H1 (cell line): ENCODE results near the gene AGBL4. TPM values are rescaled to one million over a fixed set of nuclear protein-coding genes. Genes with fewer than 3 reads are reported as not detected.

Source experiments
- CTCF ChIA-PET: fragments of 300-600 bp; sonication (Branson Sonifier 250); formaldehyde crosslinking; loops from one replicate; lab custom pipeline; 2021; ENCODE audit not compliant: partially characterized antibody; lab: Charles Lee
- POLR2A ChIA-PET: fragments of 300-600 bp; sonication (Branson Sonifier 250); formaldehyde crosslinking; loops from one replicate; lab custom pipeline; 2021; ENCODE audit warnings: inconsistent platforms; ENCODE audit not compliant: partially characterized antibody; lab: Charles Lee
- DNase-seq, 2 experiments: peaks; one replicate each; pipeline versions ENCODE4 v3.0.0 to v3.0.0-alpha.2; 2010 to 2022; ENCODE audit warnings: low spot score in 2 of 2, low read depth in 1 of 2, mixed read lengths in 1 of 2
- FAIRE-seq: peaks from 2 replicates; lab custom pipeline; 2011; peaks lifted over from hg19 to GRCh38; lab: Jason Lieb, UNC
- H2AFZ ChIP-seq: 2 replicates; pipeline ENCODE4 v1.8.1; 2012; ENCODE audit warnings: low read length, inconsistent platforms
- H2AK5ac ChIP-seq: 2 replicates; pipeline ENCODE4 v1.6.1; 2013; ENCODE audit warnings: low read depth, low read length
- H2BK120ac ChIP-seq: replicated peaks from 2 replicates; pipeline ENCODE3; 2013; ENCODE audit warnings: low read depth, low read length, inconsistent platforms
- H2BK12ac ChIP-seq: 2 replicates; pipeline ENCODE4 v1.6.1; 2013; ENCODE audit warnings: low read depth, low read length
- H2BK15ac ChIP-seq: 2 replicates; pipeline ENCODE4 v1.6.1; 2013; ENCODE audit warnings: low read length
- H2BK20ac ChIP-seq: 2 replicates; pipeline ENCODE4 v1.6.1; 2013; ENCODE audit warnings: low read length
- H2BK5ac ChIP-seq: 2 replicates; pipeline ENCODE4 v1.6.1; 2013; ENCODE audit warnings: low read depth, low read length
- H3K14ac ChIP-seq: 2 replicates; pipeline ENCODE4 v1.6.1; 2013; ENCODE audit warnings: inconsistent platforms; ENCODE audit not compliant: insufficient read length
- H3K18ac ChIP-seq: 2 replicates; pipeline ENCODE4 v1.6.1; 2013; ENCODE audit warnings: low read length; ENCODE audit errors: extremely low read depth
- H3K23ac ChIP-seq: 2 replicates; pipeline ENCODE4 v1.6.1; 2013; ENCODE audit warnings: inconsistent platforms; ENCODE audit not compliant: insufficient read length
- H3K23me2 ChIP-seq: 2 replicates; pipeline ENCODE4 v1.6.1; 2013; ENCODE audit warnings: low read depth, low read length
- H3K27ac ChIP-seq: 2 replicates; pipeline ENCODE4 v1.6.1; 2011; ENCODE audit warnings: low read depth, low read length, inconsistent platforms
- H3K27me3 ChIP-seq, 4 experiments: replicated peaks in 1 of 4; 1 replicate in 1 of 4; 2 replicates in 3 of 4; pipeline versions ENCODE4 v1.6.1 to v1.8.1; 2011 to 2013; ENCODE audit warnings: low read length in 3 of 4, mild to moderate bottlenecking in 3 of 4, inconsistent platforms in 2 of 4, mixed read lengths in 2 of 4, moderate library complexity in 1 of 4; ENCODE audit not compliant: control insufficient read depth in 3 of 4, insufficient read depth in 3 of 4; ENCODE audit errors: extremely low read depth in 1 of 4
- H3K36me3 ChIP-seq, 4 experiments: 2 replicates each; pipeline versions ENCODE4 v1.6.1 to v1.8.1; 2011 to 2013; ENCODE audit warnings: mild to moderate bottlenecking in 4 of 4, low read length in 3 of 4, moderate library complexity in 2 of 4, control low read depth in 1 of 4, inconsistent platforms in 1 of 4; ENCODE audit not compliant: insufficient read depth in 4 of 4, control insufficient read depth in 2 of 4
- H3K4ac ChIP-seq: replicated peaks from 2 replicates; pipeline ENCODE3; 2013; ENCODE audit warnings: low read length, low read depth, mixed read lengths, inconsistent platforms; ENCODE audit not compliant: insufficient read length
- H3K4me1 ChIP-seq, 4 experiments: replicated peaks in 1 of 4; 1 replicate in 1 of 4; 2 replicates in 3 of 4; pipeline versions ENCODE4 v1.6.1 to v1.8.1; 2011 to 2013; ENCODE audit warnings: low read length in 3 of 4, inconsistent platforms in 2 of 4, mixed read lengths in 1 of 4; ENCODE audit not compliant: insufficient read depth in 4 of 4, control insufficient read depth in 3 of 4
- H3K4me2 ChIP-seq, 2 experiments: 2 replicates each; pipeline versions ENCODE4 v1.6.1 to v1.8.1; 2011 to 2013; ENCODE audit warnings: low read depth in 2 of 2, low read length in 2 of 2, control low read depth in 1 of 2, inconsistent platforms in 1 of 2, mild to moderate bottlenecking in 1 of 2; ENCODE audit not compliant: insufficient read depth in 1 of 2
- H3K4me3 ChIP-seq, 4 experiments: fragments of 200-600, 300-600 bp in 1 of 4; sonication (generic), shearing (Covaris generic), sonication (Bioruptor Twin) in 1 of 4; 2 replicates each; pipeline versions ENCODE4 v1.5.1 to v1.8.1; 2011 to 2016; ENCODE audit warnings: low read length in 4 of 4, low read depth in 3 of 4, control low read depth in 2 of 4, inconsistent platforms in 2 of 4, mild to moderate bottlenecking in 2 of 4, mixed read lengths in 1 of 4, moderate library complexity in 1 of 4; ENCODE audit not compliant: insufficient read depth in 2 of 4; ENCODE audit errors: extremely low read depth in 1 of 4
- H3K56ac ChIP-seq: replicated peaks from 2 replicates; pipeline ENCODE3; 2013; ENCODE audit warnings: low read depth, mild to moderate bottlenecking, mixed read lengths, low read length, inconsistent platforms; ENCODE audit not compliant: insufficient read length
- H3K79me1 ChIP-seq: 2 replicates; pipeline ENCODE4 v1.6.1; 2013; ENCODE audit warnings: low read depth, low read length, control low read depth
- H3K79me2 ChIP-seq, 2 experiments: 2 replicates each; pipeline versions ENCODE4 v1.6.1 to v1.8.1; 2012 to 2013; ENCODE audit warnings: low read length in 2 of 2, mild to moderate bottlenecking in 2 of 2, inconsistent platforms in 1 of 2; ENCODE audit not compliant: insufficient read depth in 2 of 2, control insufficient read depth in 1 of 2
- H3K9ac ChIP-seq, 4 experiments: replicated peaks in 1 of 4; 1 replicate in 1 of 4; 2 replicates in 3 of 4; pipeline versions ENCODE4 v1.6.1 to v1.8.1; 2011 to 2013; ENCODE audit warnings: low read depth in 3 of 4, low read length in 3 of 4, control low read depth in 2 of 4, mild to moderate bottlenecking in 2 of 4, moderate library complexity in 2 of 4, inconsistent platforms in 1 of 4; ENCODE audit errors: extremely low read depth in 1 of 4
- H3K9me3 ChIP-seq, 2 experiments: 2 replicates each; pipeline versions ENCODE4 v1.6.1 to v1.8.1; 2012 to 2013; ENCODE audit warnings: mild to moderate bottlenecking in 2 of 2, moderate library complexity in 2 of 2, control low read depth in 1 of 2, inconsistent platforms in 1 of 2, low read depth in 1 of 2, low read length in 1 of 2, mixed read lengths in 1 of 2; ENCODE audit not compliant: insufficient read depth in 2 of 2
- H4K20me1 ChIP-seq, 2 experiments: replicated peaks in 1 of 2; 2 replicates each; pipeline versions ENCODE3 to v1.8.1; 2011 to 2013; ENCODE audit warnings: inconsistent platforms in 2 of 2, low read length in 2 of 2, mild to moderate bottlenecking in 1 of 2; ENCODE audit not compliant: insufficient read depth in 2 of 2, control insufficient read depth in 1 of 2
- H4K5ac ChIP-seq: 2 replicates; pipeline ENCODE4 v1.6.1; 2013; ENCODE audit warnings: low read length, low read depth, mixed read lengths, inconsistent platforms; ENCODE audit not compliant: insufficient read length
- H4K8ac ChIP-seq: 2 replicates; pipeline ENCODE4 v1.8.0; 2013; ENCODE audit warnings: mild to moderate bottlenecking, moderate library complexity, low read length, inconsistent platforms; ENCODE audit not compliant: insufficient read depth; ENCODE audit errors: extremely low read depth
- H4K91ac ChIP-seq: replicated peaks from 2 replicates; pipeline ENCODE3; 2013; ENCODE audit warnings: low read length, mixed read lengths, inconsistent platforms; ENCODE audit not compliant: insufficient read length
- BACH1 ChIP-seq: IDR thresholded peaks from 2 replicates; pipeline ENCODE4 v1.6.1; 2012; ENCODE audit warnings: low read length, improper control_type of control experiment
- BRCA1 ChIP-seq: IDR thresholded peaks from 2 replicates; pipeline ENCODE4 v1.6.1; 2012; ENCODE audit warnings: low read depth, low read length, improper control_type of control experiment
- CBX5 ChIP-seq: fragments of 300-800, 300-1000 bp; sonication (generic); IDR thresholded peaks from 2 replicates; pipeline ENCODE4 v1.7.1; 2016; ENCODE audit warnings: antibody characterized with exemption, low read length, low read depth
- CEBPB ChIP-seq: IDR thresholded peaks from 2 replicates; pipeline ENCODE4 v1.6.1; 2012; ENCODE audit warnings: low read depth, low read length
- EZH2 ChIP-seq: fragments of 200-600 bp; sonication (generic); IDR thresholded peaks from 2 replicates; pipeline ENCODE4 v1.7.1; 2012; ENCODE audit warnings: low read depth, mild to moderate bottlenecking, moderate library complexity, low read length, inconsistent platforms; ENCODE audit not compliant: severe bottlenecking
- FOSL1 ChIP-seq: IDR thresholded peaks from 2 replicates; pipeline ENCODE4 v1.6.1; 2011; ENCODE audit warnings: mild to moderate bottlenecking, low read depth, low read length, moderate library complexity; ENCODE audit not compliant: insufficient read depth
- GABPA ChIP-seq: IDR thresholded peaks from 2 replicates; pipeline ENCODE4 v1.6.1; 2011; ENCODE audit warnings: mild to moderate bottlenecking, low read length, moderate library complexity, borderline replicate concordance; ENCODE audit not compliant: insufficient read depth
- PHF8 ChIP-seq: fragments of 200-600 bp; sonication (generic); conservative IDR thresholded peaks from 2 replicates; pipeline ENCODE4 v1.7.1; 2012; ENCODE audit warnings: low read depth, mild to moderate bottlenecking, inconsistent platforms, low read length, moderate library complexity
- POLR2A ChIP-seq, 2 experiments: IDR thresholded peaks; 1 replicate in 1 of 2; 2 replicates in 1 of 2; pipeline ENCODE4 v1.6.1; 2011; ENCODE audit warnings: low read depth in 2 of 2, low read length in 2 of 2, mild to moderate bottlenecking in 2 of 2; ENCODE audit errors: control extremely low read depth in 1 of 2
- ZNF274 ChIP-seq: IDR thresholded peaks from 2 replicates; pipeline ENCODE4 v1.7.0; 2012; ENCODE audit warnings: low read length, borderline replicate concordance; ENCODE audit errors: extremely low read depth
- WGBS, 2 experiments: shearing (Covaris generic) in 1 of 2; methylation state at CpG; one replicate each; pipeline versions ENCODE4 v1.1.6 to v1.1.7; 2013 to 2015; ENCODE audit warnings: low lambda C conversion rate in 2 of 2, mixed read lengths in 2 of 2, inconsistent platforms in 1 of 2, low coverage in 1 of 2, missing lambda C conversion rate in 1 of 2; ENCODE audit not compliant: insufficient replicate concordance in 2 of 2, insufficient coverage in 1 of 2, insufficient read length in 1 of 2; ENCODE audit errors: extremely low coverage in 1 of 2, missing lambda C conversion rate in 1 of 2; 5-methylcytosine and 5-hydroxymethylcytosine counted together
- polyA plus RNA-seq, 7 experiments: library from polyadenylated mRNA; depleted of rRNA in 3 of 7; stranded (reverse) in 5 of 7; unstranded in 2 of 7; fragments of >200 nt in 5 of 7; fragments of 200-250 nt in 2 of 7; gene quantifications; 1 replicate in 5 of 7; 2 replicates in 1 of 7; 4 replicates in 1 of 7; pipeline versions ENCODE4 v1.2.1 to v1.2.3, GENCODE V29; 2011 to 2013; ENCODE audit warnings: missing spikeins in 2 of 7, mixed read lengths in 2 of 7
- total RNA-seq: library from RNA; stranded (reverse); fragmentation: NEBNext Ultra II Directional; extraction: Animal tissue kit (Norgen Biotek cat#: 25700); gene quantifications from 2 replicates; pipeline ENCODE4 v1.2.1, GENCODE V29; 2021
- TF ChIP-seq, protein P1 (sequence below): IDR thresholded peaks from 2 replicates; pipeline ENCODE4 v1.6.1; 2012; ENCODE audit warnings: low read length, inconsistent platforms

AGBL4 gene
- total and polyA plus RNA-seq, 2 of the 8 experiments (the other 6 are each of a cell fraction or from before 2014, with no cell fraction given): 0.41 to 0.45 TPM

DNA sequence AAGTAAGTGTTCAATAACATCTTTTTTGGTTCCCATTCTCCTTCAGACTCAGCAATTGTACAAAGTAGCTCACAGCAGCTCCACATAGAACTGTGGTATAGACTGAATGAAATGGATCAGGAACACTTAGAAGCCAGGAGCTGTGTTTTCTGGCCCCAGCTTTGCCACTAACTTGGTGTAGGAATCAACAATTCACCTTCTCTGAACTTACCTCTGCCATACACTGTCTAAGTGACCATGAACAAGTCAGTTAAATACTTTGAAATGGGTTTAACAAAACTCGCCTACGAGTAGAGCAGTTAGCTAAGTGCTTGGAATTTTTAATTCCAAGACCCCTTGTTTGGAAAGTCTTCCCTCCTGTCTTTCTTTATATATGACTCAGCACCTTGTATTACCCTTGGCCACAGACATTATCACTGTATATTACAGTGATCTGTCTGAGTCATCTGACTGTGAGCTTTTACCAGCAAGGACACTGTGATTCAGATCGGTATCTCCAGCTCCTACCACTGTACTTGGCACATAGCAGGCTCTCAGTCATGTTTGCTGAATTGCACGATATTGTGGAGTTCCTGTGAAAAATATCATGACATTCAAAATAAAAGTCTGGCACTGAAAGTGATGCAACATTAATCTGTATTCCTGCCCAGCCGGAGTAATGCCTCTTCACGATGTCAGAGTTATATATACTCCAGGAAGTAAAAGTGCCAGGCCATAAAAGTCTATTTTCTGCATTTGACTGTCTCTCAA lies 1145.4 kb downstream of the AGBL4 start:
- H3K4me3 ChIP-seq: no peak overlapping the region
- no peak overlapping the region for H2BK12ac ChIP-seq
- no peak overlapping the region for H4K5ac ChIP-seq
- TF ChIP-seq BRCA1 (no peak), POLR2A (IDR thresholded peaks at IDR 0.05; ENCODE audit: control extremely low read depth in 1 of 2, low read depth in 2 of 2, low read length in 2 of 2) (no peak), GABPA (no peak), FOSL1 (no peak), BACH1 (no peak), EZH2 (no peak), PHF8 (no peak), CBX5 (no peak), ZNF274 (no peak), CEBPB (no peak)
- TF ChIP-seq, protein P1, sequence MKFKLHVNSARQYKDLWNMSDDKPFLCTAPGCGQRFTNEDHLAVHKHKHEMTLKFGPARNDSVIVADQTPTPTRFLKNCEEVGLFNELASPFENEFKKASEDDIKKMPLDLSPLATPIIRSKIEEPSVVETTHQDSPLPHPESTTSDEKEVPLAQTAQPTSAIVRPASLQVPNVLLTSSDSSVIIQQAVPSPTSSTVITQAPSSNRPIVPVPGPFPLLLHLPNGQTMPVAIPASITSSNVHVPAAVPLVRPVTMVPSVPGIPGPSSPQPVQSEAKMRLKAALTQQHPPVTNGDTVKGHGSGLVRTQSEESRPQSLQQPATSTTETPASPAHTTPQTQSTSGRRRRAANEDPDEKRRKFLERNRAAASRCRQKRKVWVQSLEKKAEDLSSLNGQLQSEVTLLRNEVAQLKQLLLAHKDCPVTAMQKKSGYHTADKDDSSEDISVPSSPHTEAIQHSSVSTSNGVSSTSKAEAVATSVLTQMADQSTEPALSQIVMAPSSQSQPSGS: no peak
- H4K20me1 ChIP-seq: no peaks in the 10 kb centered on the region
- no peak overlapping the region for H3K27ac ChIP-seq
- no peak overlapping the region for H2BK5ac ChIP-seq
- FAIRE-seq: no peak
- peaks cover 0 to 12% (median 3%) of the 10 kb centered on the region in 4 experiments; a peak in 4 of 7 replicates for H3K4me1 ChIP-seq
- H2BK120ac ChIP-seq: no peak overlapping the region
- POLR2A ChIA-PET: no interaction called here
- no peak overlapping the region for H4K91ac ChIP-seq
- no peaks in the 10 kb centered on the region for H3K79me1 ChIP-seq
- CTCF ChIA-PET: interaction anchor here (1.2 to 1.8 kb wide), 3 partner anchors 8 to 191 kb away, joined by 3 to 4 read pairs (median 3); no protein-coding TSS in a partner anchor
- no peak overlapping the region for H3K4me2 ChIP-seq
- DNase-seq: no peak
- no peak overlapping the region for H2BK15ac ChIP-seq
- H2BK20ac ChIP-seq: no peak overlapping the region
- H2AFZ ChIP-seq: no peak overlapping the region; the same call in 1 of the 2 replicates
- no peaks in the 10 kb centered on the region for H3K79me2 ChIP-seq
- no peak overlapping the region for H3K14ac ChIP-seq
- H3K23ac ChIP-seq: no peak overlapping the region
- H3K27me3 ChIP-seq: no peaks in the 10 kb centered on the region
- no peaks in the 10 kb centered on the region for H3K23me2 ChIP-seq
- no peak overlapping the region for H3K9ac ChIP-seq
- H3K9me3 ChIP-seq: no peaks in the 10 kb centered on the region
- no peak overlapping the region for H2AK5ac ChIP-seq
- H4K8ac ChIP-seq: no peak overlapping the region
- 91% methylated on average over 6 of the region's 6 CpGs; no CpG with 5 or more reads in 1 of the 2 experiments for WGBS, 2 experiments
- no peak overlapping the region for H3K56ac ChIP-seq
- H3K18ac ChIP-seq: no peak overlapping the region
- H3K36me3 ChIP-seq: no peaks in the 10 kb centered on the region
- no peak overlapping the region for H3K4ac ChIP-seq
